Nephron (organoid): Measurements from ENCODE around the gene TNS1.

Source experiments
- H3K27ac Mint-ChIP-seq, 3 experiments: 2 replicates each; pipeline ENCODE4 v1.8.0; 2020; ENCODE audit warnings: mixed read lengths in 3 of 3, mild to moderate bottlenecking in 2 of 3, moderate library complexity in 1 of 3
- H3K27me3 Mint-ChIP-seq: 2 replicates; pipeline ENCODE4 v1.8.0; 2021; ENCODE audit warnings: low read depth, mild to moderate bottlenecking, moderate library complexity, mixed read lengths
- H3K36me3 Mint-ChIP-seq: 2 replicates; pipeline ENCODE4 v1.8.0; 2020; ENCODE audit warnings: low read depth, mixed read lengths
- H3K4me1 Mint-ChIP-seq: 2 replicates; pipeline ENCODE4 v1.8.0; 2020; ENCODE audit warnings: mixed read lengths
- H3K4me3 Mint-ChIP-seq, 3 experiments: 2 replicates each; pipeline ENCODE4 v1.8.0; 2020; ENCODE audit warnings: mild to moderate bottlenecking in 3 of 3, mixed read lengths in 3 of 3, moderate library complexity in 2 of 3
- H3K9me3 Mint-ChIP-seq: 2 replicates; pipeline ENCODE4 v1.8.0; 2020; ENCODE audit warnings: mixed read lengths
- TF ChIP-seq, protein P1 (sequence below), 3 experiments: fragments of 200-600 bp; sonication (generic); IDR thresholded peaks; one replicate each; pipeline ENCODE4 v1.5.0; 2021; ENCODE audit warnings: antibody characterized with exemption in 3 of 3; ENCODE audit not compliant: unreplicated experiment in 3 of 3

TNS1 gene

GRCh38 chr2:218028189-218028495, 25.3 kb upstream of the TNS1 start:
- Mint-ChIP-seq H3K9me3 (no peaks in the 10 kb centered on the region), H3K27me3 (peaks cover 17% of the 10 kb centered on the region), H3K4me3 (no peak overlapping the region), H3K4me1 (peaks cover 7% of the 10 kb centered on the region), H3K36me3 (no peaks in the 10 kb centered on the region), H3K27ac (no peak overlapping the region)
- TF ChIP-seq, protein P1, sequence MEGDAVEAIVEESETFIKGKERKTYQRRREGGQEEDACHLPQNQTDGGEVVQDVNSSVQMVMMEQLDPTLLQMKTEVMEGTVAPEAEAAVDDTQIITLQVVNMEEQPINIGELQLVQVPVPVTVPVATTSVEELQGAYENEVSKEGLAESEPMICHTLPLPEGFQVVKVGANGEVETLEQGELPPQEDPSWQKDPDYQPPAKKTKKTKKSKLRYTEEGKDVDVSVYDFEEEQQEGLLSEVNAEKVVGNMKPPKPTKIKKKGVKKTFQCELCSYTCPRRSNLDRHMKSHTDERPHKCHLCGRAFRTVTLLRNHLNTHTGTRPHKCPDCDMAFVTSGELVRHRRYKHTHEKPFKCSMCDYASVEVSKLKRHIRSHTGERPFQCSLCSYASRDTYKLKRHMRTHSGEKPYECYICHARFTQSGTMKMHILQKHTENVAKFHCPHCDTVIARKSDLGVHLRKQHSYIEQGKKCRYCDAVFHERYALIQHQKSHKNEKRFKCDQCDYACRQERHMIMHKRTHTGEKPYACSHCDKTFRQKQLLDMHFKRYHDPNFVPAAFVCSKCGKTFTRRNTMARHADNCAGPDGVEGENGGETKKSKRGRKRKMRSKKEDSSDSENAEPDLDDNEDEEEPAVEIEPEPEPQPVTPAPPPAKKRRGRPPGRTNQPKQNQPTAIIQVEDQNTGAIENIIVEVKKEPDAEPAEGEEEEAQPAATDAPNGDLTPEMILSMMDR (IDR thresholded peaks at IDR 0.05; ENCODE audit: unreplicated experiment in 3 of 3) = no peak

GRCh38 chr2:218027426-218028188, 24.8 kb upstream of the TNS1 start:
- peaks cover 7% of the 10 kb centered on the region for H3K4me1 Mint-ChIP-seq
- H3K27ac Mint-ChIP-seq = no peak overlapping the region
- TF ChIP-seq, protein P1 (IDR thresholded peaks at IDR 0.05; ENCODE audit: unreplicated experiment in 3 of 3) = no peak
- no peaks in the 10 kb centered on the region for H3K9me3 Mint-ChIP-seq
- no peaks in the 10 kb centered on the region for H3K36me3 Mint-ChIP-seq
- H3K4me3 Mint-ChIP-seq = no peak overlapping the region
- H3K27me3 Mint-ChIP-seq = peaks cover 12% of the 10 kb centered on the region

DNA sequence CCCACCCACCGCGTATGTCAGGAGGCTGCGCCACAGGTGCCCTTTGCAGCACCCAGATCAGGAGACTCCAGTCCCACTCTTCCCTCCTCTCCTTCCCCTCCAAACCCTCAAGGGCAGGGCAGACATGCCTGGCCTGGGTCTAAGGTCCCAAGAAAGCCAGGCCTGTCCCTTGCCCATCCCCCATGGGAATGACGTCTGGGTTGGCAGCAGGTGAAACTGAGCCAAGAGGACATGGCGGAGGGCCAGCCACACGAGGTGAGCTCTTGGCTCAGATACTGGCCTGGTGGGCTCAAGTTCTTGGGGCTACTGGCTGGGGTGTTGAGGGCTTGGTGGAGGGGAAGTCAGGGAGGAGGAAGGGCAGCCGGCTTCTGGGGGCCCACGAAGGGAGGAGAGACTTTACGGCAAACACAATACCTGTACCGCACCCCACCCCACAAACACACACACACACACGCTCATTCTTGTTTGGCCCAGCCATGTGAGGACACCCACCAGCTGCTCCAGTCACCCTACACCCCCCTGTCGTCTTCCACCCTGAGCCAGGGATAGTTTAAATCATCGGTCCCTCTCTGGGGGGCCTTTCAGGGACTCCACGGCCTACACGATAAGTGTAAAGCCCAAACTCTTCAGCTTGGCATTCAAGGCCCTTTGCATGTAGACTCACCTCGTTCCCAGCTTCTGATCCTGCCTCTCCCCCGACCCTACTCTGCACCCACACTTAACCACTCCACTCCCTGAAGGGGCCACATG, 24.1 kb upstream of the TNS1 start:
- H3K27me3 Mint-ChIP-seq = peaks cover 6% of the 10 kb centered on the region
- H3K4me3 Mint-ChIP-seq = no peak overlapping the region
- no peaks in the 10 kb centered on the region for H3K36me3 Mint-ChIP-seq
- H3K9me3 Mint-ChIP-seq = no peaks in the 10 kb centered on the region
- H3K27ac Mint-ChIP-seq = no peak overlapping the region
- TF ChIP-seq, protein P1 (IDR thresholded peaks at IDR 0.05; ENCODE audit: unreplicated experiment in 3 of 3) = no peak
- peaks cover 14% of the 10 kb centered on the region for H3K4me1 Mint-ChIP-seq

GRCh38 chr2:218026244-218026643, 23.4 kb upstream of the TNS1 start:
- H3K36me3 Mint-ChIP-seq = no peaks in the 10 kb centered on the region
- no peak overlapping the region for H3K4me3 Mint-ChIP-seq
- H3K9me3 Mint-ChIP-seq = no peaks in the 10 kb centered on the region
- H3K27ac Mint-ChIP-seq = peak overlapping the region in 2 of 3 experiments; percentile 15 to 26
- H3K27me3 Mint-ChIP-seq = peaks cover 6% of the 10 kb centered on the region
- H3K4me1 Mint-ChIP-seq = peaks cover 19% of the 10 kb centered on the region
- TF ChIP-seq, protein P1 (IDR thresholded peaks at IDR 0.05; ENCODE audit: unreplicated experiment in 3 of 3) = no peak

DNA sequence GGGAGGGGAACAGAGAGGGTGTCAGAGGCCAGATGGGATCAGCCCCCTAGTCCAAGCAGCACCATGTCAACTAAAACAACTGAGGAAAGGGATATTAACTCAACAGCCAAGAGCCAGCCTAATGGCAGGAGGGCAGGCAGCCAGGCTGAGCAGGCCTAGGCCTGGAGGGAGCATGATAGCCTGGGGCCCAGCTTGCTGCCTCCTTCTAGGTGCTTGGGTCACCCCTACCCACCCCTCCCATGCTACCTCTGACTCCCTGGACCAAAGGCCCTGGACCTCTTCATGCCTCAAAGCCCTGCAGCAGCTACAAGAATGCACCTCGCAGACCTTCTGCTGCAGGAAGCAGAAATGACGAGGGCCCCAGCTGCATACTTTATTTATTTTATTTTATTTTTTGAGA, 22.1 kb upstream of the TNS1 start:
- no peaks in the 10 kb centered on the region for H3K36me3 Mint-ChIP-seq
- no peaks in the 10 kb centered on the region for H3K9me3 Mint-ChIP-seq
- no peak overlapping the region for H3K4me3 Mint-ChIP-seq
- H3K27ac Mint-ChIP-seq = no peak overlapping the region
- TF ChIP-seq, protein P1 (IDR thresholded peaks at IDR 0.05; ENCODE audit: unreplicated experiment in 3 of 3) = no peak
- H3K27me3 Mint-ChIP-seq = peaks cover 6% of the 10 kb centered on the region
- peaks cover 23% of the 10 kb centered on the region for H3K4me1 Mint-ChIP-seq
